ENCODE results near the gene SPRR5. TPM values are rescaled to one million over a fixed set of nuclear protein-coding genes. Genes with fewer than 3 reads are reported as not detected.

SPRR5 gene
- total and polyA plus RNA-seq, 11 donors = not detected

DNA sequence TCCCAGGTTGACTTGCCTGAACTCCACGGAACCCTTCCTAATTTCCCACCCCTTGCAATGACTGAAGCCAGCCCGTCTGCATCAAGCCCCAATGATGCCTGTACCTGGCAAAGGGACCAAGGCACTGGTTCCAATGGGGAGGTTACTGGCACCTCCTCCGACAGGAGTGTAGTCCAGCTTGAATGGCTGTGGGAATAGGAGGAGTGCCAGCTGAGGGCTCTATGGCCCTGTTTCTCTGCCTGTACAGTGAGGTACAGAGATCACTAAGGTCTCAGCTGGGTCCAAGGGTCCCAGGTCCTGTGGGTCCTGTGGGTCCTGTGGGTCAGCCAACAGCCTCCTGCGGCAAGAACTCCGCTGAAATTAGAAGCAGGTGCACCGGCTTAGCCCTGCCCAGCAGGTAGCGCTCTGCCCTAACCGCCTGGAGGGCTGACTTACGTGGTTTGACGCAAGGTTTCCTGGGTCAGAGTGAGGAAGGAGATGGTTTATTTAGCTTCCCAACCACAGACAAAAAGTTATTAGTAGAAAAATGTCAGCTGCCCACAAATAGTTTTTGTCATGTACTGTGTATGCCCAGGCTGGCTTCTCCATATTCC lies 13.5 kb downstream of the SPRR5 start:
- ATAC-seq (no peak), DNase-seq (no peak)
- TF ChIP-seq, protein P1, sequence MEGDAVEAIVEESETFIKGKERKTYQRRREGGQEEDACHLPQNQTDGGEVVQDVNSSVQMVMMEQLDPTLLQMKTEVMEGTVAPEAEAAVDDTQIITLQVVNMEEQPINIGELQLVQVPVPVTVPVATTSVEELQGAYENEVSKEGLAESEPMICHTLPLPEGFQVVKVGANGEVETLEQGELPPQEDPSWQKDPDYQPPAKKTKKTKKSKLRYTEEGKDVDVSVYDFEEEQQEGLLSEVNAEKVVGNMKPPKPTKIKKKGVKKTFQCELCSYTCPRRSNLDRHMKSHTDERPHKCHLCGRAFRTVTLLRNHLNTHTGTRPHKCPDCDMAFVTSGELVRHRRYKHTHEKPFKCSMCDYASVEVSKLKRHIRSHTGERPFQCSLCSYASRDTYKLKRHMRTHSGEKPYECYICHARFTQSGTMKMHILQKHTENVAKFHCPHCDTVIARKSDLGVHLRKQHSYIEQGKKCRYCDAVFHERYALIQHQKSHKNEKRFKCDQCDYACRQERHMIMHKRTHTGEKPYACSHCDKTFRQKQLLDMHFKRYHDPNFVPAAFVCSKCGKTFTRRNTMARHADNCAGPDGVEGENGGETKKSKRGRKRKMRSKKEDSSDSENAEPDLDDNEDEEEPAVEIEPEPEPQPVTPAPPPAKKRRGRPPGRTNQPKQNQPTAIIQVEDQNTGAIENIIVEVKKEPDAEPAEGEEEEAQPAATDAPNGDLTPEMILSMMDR (IDR thresholded peaks at IDR 0.05) = no peak
- TF ChIP-seq POLR2A (IDR thresholded peaks at IDR 0.05) = no peak
- H3K4me1 ChIP-seq = no peaks in the 10 kb centered on the region
- no peaks in the 10 kb centered on the region for H3K36me3 ChIP-seq
- H3K27ac ChIP-seq = no peak overlapping the region
- H3K27me3 ChIP-seq = no peaks in the 10 kb centered on the region
- 53 to 63% (median 60%) methylated on average over 9 to 10 of the region's 10 CpGs for WGBS, 4 donors
- intact Hi-C loops (cut with DNase I) = no loop called here
- H3K9me3 ChIP-seq = no peaks in the 10 kb centered on the region
- no peak overlapping the region for H3K4me3 ChIP-seq

DNA sequence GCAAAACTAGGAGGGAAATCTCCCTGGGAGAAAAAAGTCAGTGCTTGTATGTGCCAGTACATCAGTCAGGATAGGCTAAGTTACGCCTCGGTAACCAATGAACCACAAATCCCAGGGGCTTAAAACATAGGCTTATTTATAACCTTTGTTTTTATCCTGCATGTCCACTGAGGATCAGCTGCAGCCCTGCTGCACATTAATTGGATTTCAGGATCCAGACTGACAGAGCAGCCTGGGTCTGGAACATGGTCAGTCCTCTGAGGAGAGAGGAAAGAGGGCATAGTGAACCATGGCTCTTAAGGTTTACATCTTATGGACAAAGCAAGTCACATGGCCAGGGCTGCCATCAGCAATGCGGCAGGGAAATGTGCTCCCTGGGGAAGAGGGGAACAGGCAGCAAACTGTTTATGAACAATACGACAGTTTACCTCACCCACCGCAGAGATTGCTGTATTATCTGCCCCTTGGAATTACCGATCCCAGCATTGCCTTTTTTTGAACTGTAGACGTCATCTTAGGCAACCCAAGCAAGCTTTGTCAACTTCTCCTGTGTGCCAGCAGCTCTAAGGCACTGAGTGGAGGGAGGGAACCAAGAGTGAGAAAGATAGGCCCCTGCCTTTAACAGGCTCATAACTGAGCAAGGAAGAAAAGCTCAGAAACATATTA lies 14.4 kb downstream of the SPRR5 start:
- intact Hi-C loops (cut with DNase I) = no loop called here
- Histone ChIP-seq H3K27me3 (no peaks in the 10 kb centered on the region), H3K27ac (no peak overlapping the region), H3K4me1 (no peaks in the 10 kb centered on the region), H3K36me3 (no peaks in the 10 kb centered on the region), H3K9me3 (no peaks in the 10 kb centered on the region), H3K4me3 (no peak overlapping the region)
- TF ChIP-seq, protein P1 (IDR thresholded peaks at IDR 0.05) = no peak
- no peak for TF ChIP-seq POLR2A (IDR thresholded peaks at IDR 0.05)
- no peak for DNase-seq
- 74 to 79% (median 76%) methylated on average over 7 of the region's 7 CpGs for WGBS, 4 donors
- ATAC-seq = no peak

DNA sequence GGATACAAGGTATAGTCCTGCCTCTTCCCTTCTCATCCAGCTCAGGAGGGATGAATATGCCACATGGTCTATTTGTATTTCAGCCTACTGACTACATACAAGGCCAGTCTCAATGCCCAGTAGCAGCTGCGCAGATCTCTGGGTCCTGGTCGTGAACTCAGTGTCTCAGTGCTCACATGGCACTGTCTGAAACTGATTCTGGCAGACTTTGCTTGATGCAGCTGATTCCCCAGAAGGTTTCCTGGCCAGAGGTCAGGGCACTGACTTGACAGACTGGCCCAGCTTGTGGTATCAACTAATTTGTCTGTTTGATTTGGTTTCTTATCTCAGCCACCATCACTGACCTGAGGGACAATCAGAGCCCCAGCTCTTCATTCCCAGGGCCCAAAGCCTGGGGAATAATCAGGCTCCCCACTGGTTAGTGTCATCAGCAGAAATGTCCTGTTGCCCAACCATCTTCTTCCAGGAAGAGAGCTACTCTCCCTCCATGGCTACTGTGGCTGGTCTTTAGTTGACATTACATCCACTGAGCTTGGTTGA lies 15.9 kb downstream of the SPRR5 start:
- no peak for DNase-seq
- Histone ChIP-seq H3K27ac (no peak overlapping the region), H3K4me1 (no peaks in the 10 kb centered on the region), H3K27me3 (peaks cover 0 to 6% (median 0%) of the 10 kb centered on the region in 9 donors), H3K4me3 (no peak overlapping the region), H3K36me3 (no peaks in the 10 kb centered on the region), H3K9me3 (no peaks in the 10 kb centered on the region)
- intact Hi-C loops (cut with DNase I) = no loop called here
- 72 to 79% (median 74%) methylated on average over 2 of the region's 2 CpGs for WGBS, 4 donors
- ATAC-seq = no peak
- TF ChIP-seq POLR2A (IDR thresholded peaks at IDR 0.05) = no peak
- TF ChIP-seq, protein P1 (IDR thresholded peaks at IDR 0.05) = no peak

DNA sequence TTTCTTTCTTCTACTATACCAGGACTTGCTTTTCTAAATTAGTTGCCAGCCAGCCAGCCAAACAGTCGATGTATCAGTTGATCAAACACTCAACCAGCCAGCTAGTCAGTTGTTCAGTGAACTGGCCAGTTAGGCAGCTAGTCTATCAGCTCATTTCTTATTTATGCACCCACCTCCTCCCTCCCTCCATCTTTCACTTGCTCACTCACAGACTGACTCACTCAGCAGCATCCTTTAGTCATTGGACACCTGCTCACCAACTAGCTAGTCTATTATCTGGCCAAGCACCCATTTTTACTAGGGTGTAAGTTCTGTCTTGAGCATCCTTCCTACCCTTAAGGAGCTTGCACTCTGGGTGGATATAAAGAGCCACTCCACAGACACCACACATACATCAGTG lies 17.5 kb downstream of the SPRR5 start:
- TF ChIP-seq, protein P1 (IDR thresholded peaks at IDR 0.05) = no peak
- no peak for TF ChIP-seq POLR2A (IDR thresholded peaks at IDR 0.05)
- H3K27me3 ChIP-seq = peaks cover 0 to 6% (median 0%) of the 10 kb centered on the region in 9 donors
- intact Hi-C loops (cut with DNase I) = no loop called here
- H3K9me3 ChIP-seq = no peaks in the 10 kb centered on the region
- no peak for ATAC-seq
- H3K36me3 ChIP-seq = no peaks in the 10 kb centered on the region
- no peak overlapping the region for H3K4me3 ChIP-seq
- no peak overlapping the region for H3K27ac ChIP-seq
- no peak for DNase-seq
- no peaks in the 10 kb centered on the region for H3K4me1 ChIP-seq
- WGBS, 4 donors = 61 to 71% (median 68%) methylated on average over 1 of the region's 1 CpG

All from heart left ventricle (tissue), 16 donors.